GM23338 (cell line): ENCODE data around the gene RXRA.

ENCODE experiments used
- CTCF ChIP-seq, 2 experiments: fragments of 200-600 bp in 1 of 2; sonication (generic) in 1 of 2; conservative IDR thresholded peaks; 2 replicates each; pipeline versions ENCODE4 v1.5.1 to v1.6.1; 2016 to 2017; ENCODE audit warnings: antibody characterized with exemption in 2 of 2, low read depth in 2 of 2, mild to moderate bottlenecking in 2 of 2, moderate library complexity in 1 of 2
- EZH2phosphoT487 ChIP-seq: fragments of 200-600 bp; sonication (generic); IDR thresholded peaks from one replicate; pipeline ENCODE4 v1.8.1; 2018; ENCODE audit warnings: antibody characterized with exemption; ENCODE audit not compliant: unreplicated experiment

- no peak for TF ChIP-seq CTCF (conservative IDR thresholded peaks at IDR 0.05; ENCODE audit: low read depth in 2 of 2)
- TF ChIP-seq EZH2phosphoT487 = no peak
These were observed 37.5 kb upstream of the RXRA start for GRCh38 chr9:134288746-134289145.
